C4-2B (cell line): Measurements from ENCODE around the gene ELF1.

Experiments
- ZFX ChIP-seq: fragments of 450-650 bp; IDR thresholded peaks from 2 replicates; pipeline ENCODE4 v1.6.1; 2017
- TF ChIP-seq, protein P1 (sequence below): fragments of 450-650 bp; conservative IDR thresholded peaks from 2 replicates; pipeline ENCODE4 v1.5.1; 2017; ENCODE audit warnings: mild to moderate bottlenecking

DNA sequence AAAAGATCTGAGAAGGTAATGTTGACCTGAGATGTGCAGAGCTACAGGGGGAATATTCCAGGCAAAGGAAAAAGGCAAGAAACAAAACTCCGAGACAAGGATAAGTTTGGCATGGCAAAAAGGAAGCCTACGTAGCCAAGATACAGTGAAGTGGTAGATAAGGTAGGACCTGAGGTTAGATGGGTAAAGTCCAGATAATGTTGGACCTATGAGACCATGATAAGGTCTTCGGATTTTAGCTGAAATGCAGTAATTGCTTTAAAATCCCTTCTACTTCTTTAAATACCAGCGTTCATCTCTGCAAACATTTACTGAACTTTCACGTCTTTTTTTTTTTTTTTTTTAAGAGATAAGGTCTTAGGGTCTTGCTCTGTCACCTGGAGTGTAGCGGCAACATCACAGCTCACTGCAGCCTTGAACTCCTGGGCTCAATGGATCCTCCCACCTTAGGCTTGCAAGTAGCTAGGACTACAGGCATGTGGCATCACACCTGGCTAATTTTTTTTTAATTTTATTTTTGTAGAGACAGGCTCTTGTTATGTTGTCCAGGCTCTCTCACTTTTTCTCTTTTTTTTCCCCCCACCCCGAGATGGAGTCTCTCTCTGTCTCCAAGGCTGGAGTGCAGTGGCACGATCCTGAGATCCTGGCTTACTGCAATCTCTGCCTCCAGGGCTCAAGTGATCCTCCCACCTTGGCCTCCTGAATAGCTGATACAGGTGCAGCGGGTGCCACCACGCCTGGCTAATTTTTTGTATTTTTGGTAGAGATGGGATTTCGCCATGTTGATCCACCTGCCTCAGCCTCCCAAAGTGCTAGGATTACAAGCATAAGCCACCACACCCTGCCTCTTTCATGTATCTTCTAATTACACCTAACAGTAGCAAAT lies 38.0 kb upstream of the ELF1 start:
- TF ChIP-seq, protein P1, sequence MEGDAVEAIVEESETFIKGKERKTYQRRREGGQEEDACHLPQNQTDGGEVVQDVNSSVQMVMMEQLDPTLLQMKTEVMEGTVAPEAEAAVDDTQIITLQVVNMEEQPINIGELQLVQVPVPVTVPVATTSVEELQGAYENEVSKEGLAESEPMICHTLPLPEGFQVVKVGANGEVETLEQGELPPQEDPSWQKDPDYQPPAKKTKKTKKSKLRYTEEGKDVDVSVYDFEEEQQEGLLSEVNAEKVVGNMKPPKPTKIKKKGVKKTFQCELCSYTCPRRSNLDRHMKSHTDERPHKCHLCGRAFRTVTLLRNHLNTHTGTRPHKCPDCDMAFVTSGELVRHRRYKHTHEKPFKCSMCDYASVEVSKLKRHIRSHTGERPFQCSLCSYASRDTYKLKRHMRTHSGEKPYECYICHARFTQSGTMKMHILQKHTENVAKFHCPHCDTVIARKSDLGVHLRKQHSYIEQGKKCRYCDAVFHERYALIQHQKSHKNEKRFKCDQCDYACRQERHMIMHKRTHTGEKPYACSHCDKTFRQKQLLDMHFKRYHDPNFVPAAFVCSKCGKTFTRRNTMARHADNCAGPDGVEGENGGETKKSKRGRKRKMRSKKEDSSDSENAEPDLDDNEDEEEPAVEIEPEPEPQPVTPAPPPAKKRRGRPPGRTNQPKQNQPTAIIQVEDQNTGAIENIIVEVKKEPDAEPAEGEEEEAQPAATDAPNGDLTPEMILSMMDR, result no peak
- no peak for TF ChIP-seq ZFX
